ENCODE data around the gene DTX1. TPM values are rescaled to one million over a fixed set of nuclear protein-coding genes. Genes with fewer than 3 reads are reported as not detected.

Gene DTX1
- total and polyA plus RNA-seq, 7 donors: 0.49 to 2.4 (median 0.75) TPM

DNA sequence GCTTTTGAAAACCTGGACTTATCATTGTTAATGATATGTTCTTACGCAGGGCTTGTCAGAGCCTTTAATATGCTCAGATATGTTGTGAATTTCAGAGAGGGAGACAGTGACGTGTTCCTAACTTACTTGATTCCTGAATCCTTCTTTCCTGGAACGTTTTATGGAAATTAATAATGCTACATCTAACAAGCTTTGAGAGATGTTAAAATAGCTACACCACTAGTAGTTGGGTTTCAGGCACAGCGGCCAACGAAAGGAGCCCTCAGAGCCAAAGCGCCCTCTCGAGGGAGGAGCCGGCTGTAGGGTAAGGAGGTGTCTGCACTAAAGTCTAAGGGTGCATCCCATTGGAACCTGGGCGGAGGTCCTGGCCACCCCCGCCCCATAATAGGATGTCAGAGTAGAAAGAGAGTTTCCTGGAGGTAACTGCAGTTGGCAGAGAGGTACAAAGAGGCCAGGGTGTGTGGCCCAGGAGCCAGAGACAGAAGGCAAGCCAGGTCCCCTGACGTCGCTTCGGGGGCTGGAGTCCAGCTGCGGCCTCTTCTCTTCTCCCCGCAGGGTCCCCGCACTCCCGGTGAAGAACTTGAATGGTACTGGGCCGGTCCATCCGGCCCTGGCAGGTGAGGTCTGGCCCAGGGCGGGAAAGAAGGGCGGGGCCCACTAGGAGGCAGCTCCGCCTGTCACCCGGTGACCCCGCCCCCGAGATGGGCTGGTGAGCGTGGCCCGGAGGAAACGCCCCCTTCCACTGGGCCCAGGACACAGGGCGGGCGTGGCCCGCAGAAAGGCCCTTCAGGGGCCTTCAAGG lies 36.3 kb downstream of the DTX1 start:
- Histone ChIP-seq H3K27me3 (ENCODE audit: insufficient read depth in 3 of 3, low read length in 2 of 3) (peaks cover 0 to 46% (median 6%) of the 10 kb centered on the region in 3 donors), H3K9me3 (no peaks in the 10 kb centered on the region), H3K4me1 (no peaks in the 10 kb centered on the region), H3K36me3 (ENCODE audit: insufficient read depth in 1 of 2, low read depth in 1 of 2) (no peaks in the 10 kb centered on the region), H3K4me3 (no peak overlapping the region), H3K27ac (no peak overlapping the region)
- ATAC-seq (no peak), DNase-seq (peak; percentile 53 to 65)
- 12 to 14% (median 13%) methylated on average over 26 to 31 of the region's 31 CpGs for WGBS, 3 donors
- no peak for TF ChIP-seq CTCF (IDR thresholded peaks at IDR 0.05)
- intact Hi-C loops (cut with DNase I): no loop called here

GRCh38 chr12:113093409-113094101 lies 37.0 kb downstream of the DTX1 start:
- no peak for TF ChIP-seq CTCF (IDR thresholded peaks at IDR 0.05)
- no peak for DNase-seq
- Histone ChIP-seq H3K36me3 (ENCODE audit: insufficient read depth in 1 of 2, low read depth in 1 of 2) (no peaks in the 10 kb centered on the region), H3K9me3 (no peaks in the 10 kb centered on the region), H3K27me3 (ENCODE audit: insufficient read depth in 3 of 3, low read length in 2 of 3) (peaks cover 0 to 46% (median 4%) of the 10 kb centered on the region in 3 donors), H3K4me3 (no peak overlapping the region), H3K4me1 (no peaks in the 10 kb centered on the region), H3K27ac (no peak overlapping the region)
- 29 to 37% (median 36%) methylated on average over 20 to 32 of the region's 32 CpGs for WGBS, 3 donors
- no peak for ATAC-seq
- intact Hi-C loops (cut with DNase I): no loop called here

- Histone ChIP-seq H3K27ac (no peak overlapping the region), H3K4me3 (no peak overlapping the region), H3K4me1 (no peaks in the 10 kb centered on the region), H3K36me3 (ENCODE audit: insufficient read depth in 1 of 2, low read depth in 1 of 2) (no peaks in the 10 kb centered on the region), H3K9me3 (no peaks in the 10 kb centered on the region), H3K27me3 (ENCODE audit: insufficient read depth in 3 of 3, low read length in 2 of 3) (peaks cover 0 to 37% (median 4%) of the 10 kb centered on the region in 3 donors)
- intact Hi-C loops (cut with DNase I): no loop called here
- no peak for TF ChIP-seq CTCF (IDR thresholded peaks at IDR 0.05)
- ATAC-seq: no peak
- WGBS, 3 donors: 87 to 93% (median 91%) methylated on average over 12 to 16 of the region's 16 CpGs
- DNase-seq: no peak
Measured at GRCh38 chr12:113094738-113095137, 38.2 kb downstream of the DTX1 start.

- no peaks in the 10 kb centered on the region for H3K36me3 ChIP-seq (ENCODE audit: insufficient read depth in 1 of 2, low read depth in 1 of 2)
- WGBS, 3 donors: 49 to 53% (median 51%) methylated on average over 6 of the region's 6 CpGs
- H3K27me3 ChIP-seq (ENCODE audit: insufficient read depth in 3 of 3, low read length in 2 of 3): peaks cover 0 to 30% (median 4%) of the 10 kb centered on the region in 3 donors
- ATAC-seq: no peak
- intact Hi-C loops (cut with DNase I): no loop called here
- TF ChIP-seq CTCF (IDR thresholded peaks at IDR 0.05): no peak
- H3K4me3 ChIP-seq: no peak overlapping the region
- H3K9me3 ChIP-seq: no peaks in the 10 kb centered on the region
- no peak for DNase-seq
- H3K4me1 ChIP-seq: no peaks in the 10 kb centered on the region
- H3K27ac ChIP-seq: no peak overlapping the region
Measured at GRCh38 chr12:113095405-113095804, 38.9 kb downstream of the DTX1 start.

All from psoas muscle (tissue), 8 donors.